Tibial nerve (tissue), 4 donors: ENCODE data around the gene ROBO1. TPM values are rescaled to one million over a fixed set of nuclear protein-coding genes. Genes with fewer than 3 reads are reported as not detected.

Experiments used
- DNase-seq, 2 donors: peaks; one replicate each; pipeline ENCODE4 v3.0.0-alpha.2; 2019; ENCODE audit warnings: low spot score in 2 of 2
- H3K27ac ChIP-seq, 4 donors: fragments of 200-600 bp; sonication (generic) in 3 of 4; one replicate each; pipeline ENCODE4 v1.5.1; 2017 to 2019; ENCODE audit warnings: mild to moderate bottlenecking in 1 of 4
- H3K27me3 ChIP-seq, 2 donors: fragments of 200-600 bp; sonication (generic) in 1 of 2; one replicate each; pipeline versions ENCODE4 v1.5.1 to v1.6.0; 2017 to 2019
- H3K36me3 ChIP-seq, 3 donors: fragments of 200-600 bp; sonication (generic); one replicate each; pipeline ENCODE4 v1.5.1; 2018 to 2019
- H3K4me1 ChIP-seq, 4 donors: fragments of 200-600 bp; sonication (generic) in 3 of 4; one replicate each; pipeline ENCODE4 v1.5.1; 2017 to 2019
- H3K4me3 ChIP-seq, 4 donors: fragments of 200-600 bp; sonication (generic) in 3 of 4; one replicate each; pipeline ENCODE4 v1.5.1; 2017 to 2019; ENCODE audit warnings: mild to moderate bottlenecking in 1 of 4, moderate library complexity in 1 of 4
- H3K9me3 ChIP-seq, 4 donors: fragments of 200-600 bp; sonication (generic) in 3 of 4; one replicate each; pipeline ENCODE4 v1.5.1; 2017 to 2019
- EP300 ChIP-seq, 2 donors: sonication (generic); formaldehyde crosslinking; IDR thresholded peaks; one replicate each; pipeline ENCODE4 v1.6.1; 2017; ENCODE audit warnings: antibody characterized with exemption in 2 of 2, mild to moderate bottlenecking in 1 of 2
- POLR2A ChIP-seq, 2 donors: fragments of 450-650 bp; IDR thresholded peaks; one replicate each; pipeline ENCODE4 v1.6.1; 2017; ENCODE audit warnings: antibody characterized with exemption in 2 of 2, mild to moderate bottlenecking in 2 of 2, moderate library complexity in 2 of 2
- WGBS, 2 donors: methylation state at CpG; one replicate each; pipeline ENCODE4 v1.1.5; 2018; 5-methylcytosine and 5-hydroxymethylcytosine counted together
- total RNA-seq, 4 donors: library from RNA; depleted of rRNA; stranded (reverse); fragments of >200 nt; gene quantifications; one replicate each; pipeline ENCODE4 v1.1.0, GENCODE V29; 2016
- TF ChIP-seq, protein P1 (sequence below), 5 experiments: fragments of 200-600 bp in 3 of 5; fragments of 450-650 bp in 2 of 5; sonication (generic) in 3 of 5; IDR thresholded peaks; one replicate each; pipeline ENCODE4 v1.5.1; 2016 to 2019; ENCODE audit warnings: antibody characterized with exemption in 5 of 5, mild to moderate bottlenecking in 3 of 5, moderate library complexity in 2 of 5

Gene ROBO1
- total RNA-seq, 4 donors from 2014 or later: 12.6 to 27.8 (median 23.1) TPM

DNA sequence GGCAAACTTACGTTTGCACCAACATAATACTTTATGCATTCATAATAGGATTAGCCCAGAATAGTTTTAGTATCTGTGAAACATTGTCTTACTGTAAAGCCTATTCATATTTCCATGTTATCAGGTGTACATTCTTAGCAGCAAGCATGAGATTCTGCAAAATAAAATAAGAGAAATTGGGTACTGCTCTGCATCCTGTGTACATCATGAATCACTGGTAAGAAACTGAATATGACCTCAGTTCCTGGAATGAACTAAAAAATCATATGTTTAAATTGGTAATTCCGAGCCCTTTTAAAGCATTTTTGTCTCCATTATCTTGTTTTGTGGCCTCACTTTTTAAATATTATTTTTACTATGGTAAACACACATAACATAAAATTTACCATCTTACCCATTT is 605.1 kb downstream of the ROBO1 start:
- no peak overlapping the region for H3K4me3 ChIP-seq
- 71 to 82% methylated on average over 2 of the region's 2 CpGs for WGBS, 2 donors
- H3K27ac ChIP-seq: no peak overlapping the region
- no peaks in the 10 kb centered on the region for H3K4me1 ChIP-seq
- H3K27me3 ChIP-seq: no peaks in the 10 kb centered on the region
- H3K36me3 ChIP-seq: no peaks in the 10 kb centered on the region
- DNase-seq: no peak
- H3K9me3 ChIP-seq: no peaks in the 10 kb centered on the region
- TF ChIP-seq, protein P1, sequence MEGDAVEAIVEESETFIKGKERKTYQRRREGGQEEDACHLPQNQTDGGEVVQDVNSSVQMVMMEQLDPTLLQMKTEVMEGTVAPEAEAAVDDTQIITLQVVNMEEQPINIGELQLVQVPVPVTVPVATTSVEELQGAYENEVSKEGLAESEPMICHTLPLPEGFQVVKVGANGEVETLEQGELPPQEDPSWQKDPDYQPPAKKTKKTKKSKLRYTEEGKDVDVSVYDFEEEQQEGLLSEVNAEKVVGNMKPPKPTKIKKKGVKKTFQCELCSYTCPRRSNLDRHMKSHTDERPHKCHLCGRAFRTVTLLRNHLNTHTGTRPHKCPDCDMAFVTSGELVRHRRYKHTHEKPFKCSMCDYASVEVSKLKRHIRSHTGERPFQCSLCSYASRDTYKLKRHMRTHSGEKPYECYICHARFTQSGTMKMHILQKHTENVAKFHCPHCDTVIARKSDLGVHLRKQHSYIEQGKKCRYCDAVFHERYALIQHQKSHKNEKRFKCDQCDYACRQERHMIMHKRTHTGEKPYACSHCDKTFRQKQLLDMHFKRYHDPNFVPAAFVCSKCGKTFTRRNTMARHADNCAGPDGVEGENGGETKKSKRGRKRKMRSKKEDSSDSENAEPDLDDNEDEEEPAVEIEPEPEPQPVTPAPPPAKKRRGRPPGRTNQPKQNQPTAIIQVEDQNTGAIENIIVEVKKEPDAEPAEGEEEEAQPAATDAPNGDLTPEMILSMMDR (IDR thresholded peaks at IDR 0.05): no peak
- TF ChIP-seq EP300 (IDR thresholded peaks at IDR 0.05) (no peak), POLR2A (IDR thresholded peaks at IDR 0.05) (no peak)

DNA sequence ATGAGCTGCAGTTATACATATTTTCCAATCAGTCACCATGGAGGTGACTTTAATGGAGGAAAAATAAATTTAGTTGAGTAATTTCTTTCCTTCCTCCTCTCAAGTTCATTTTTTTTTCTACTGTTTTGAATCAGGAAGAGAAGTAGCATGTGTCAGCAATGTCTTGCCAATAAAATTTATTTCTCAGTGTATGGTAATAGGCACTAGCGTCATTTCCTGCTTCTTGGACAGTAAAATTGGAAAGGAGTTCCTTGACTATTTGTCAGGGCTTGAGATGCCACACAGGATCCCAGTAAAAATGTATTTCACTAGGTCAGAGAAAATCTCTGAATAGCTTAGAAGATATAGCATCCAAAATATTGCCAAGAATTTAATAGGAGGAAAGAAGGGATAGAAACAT is 605.9 kb downstream of the ROBO1 start:
- H3K36me3 ChIP-seq: no peaks in the 10 kb centered on the region
- H3K27ac ChIP-seq: no peak overlapping the region
- no peaks in the 10 kb centered on the region for H3K4me1 ChIP-seq
- H3K9me3 ChIP-seq: no peaks in the 10 kb centered on the region
- 72 to 92% methylated on average over 1 of the region's 1 CpG for WGBS, 2 donors
- no peaks in the 10 kb centered on the region for H3K27me3 ChIP-seq
- TF ChIP-seq, protein P1 (IDR thresholded peaks at IDR 0.05): no peak
- no peak for TF ChIP-seq EP300 (IDR thresholded peaks at IDR 0.05)
- TF ChIP-seq POLR2A (IDR thresholded peaks at IDR 0.05): no peak
- no peak for DNase-seq
- no peak overlapping the region for H3K4me3 ChIP-seq

DNA sequence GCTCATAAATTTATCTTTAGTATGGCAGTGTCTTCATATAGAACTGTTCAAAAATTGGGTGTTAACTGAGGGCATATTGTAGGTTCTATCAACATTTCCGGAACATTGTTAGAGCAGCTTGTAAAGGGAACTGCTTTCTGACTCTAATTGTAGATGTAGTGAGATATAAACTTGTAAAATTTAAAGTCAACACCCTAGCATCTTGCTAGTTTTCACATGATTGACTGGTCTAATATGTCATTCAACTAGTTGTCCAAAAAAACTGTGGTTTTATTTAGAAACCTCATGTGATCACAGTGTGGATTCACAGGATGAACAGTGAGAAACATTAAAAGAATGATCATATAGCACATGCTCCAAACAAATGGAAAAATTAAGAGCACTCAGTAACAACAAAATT is 607.4 kb downstream of the ROBO1 start:
- Histone ChIP-seq H3K36me3 (no peaks in the 10 kb centered on the region), H3K4me3 (no peak overlapping the region), H3K4me1 (no peaks in the 10 kb centered on the region), H3K27ac (no peak overlapping the region), H3K9me3 (no peaks in the 10 kb centered on the region), H3K27me3 (no peaks in the 10 kb centered on the region)
- DNase-seq: no peak
- 97% methylated on average over 1 of the region's 1 CpG for WGBS, 2 donors
- TF ChIP-seq, protein P1 (IDR thresholded peaks at IDR 0.05): no peak
- no peak for TF ChIP-seq EP300 (IDR thresholded peaks at IDR 0.05)
- TF ChIP-seq POLR2A (IDR thresholded peaks at IDR 0.05): no peak

DNA sequence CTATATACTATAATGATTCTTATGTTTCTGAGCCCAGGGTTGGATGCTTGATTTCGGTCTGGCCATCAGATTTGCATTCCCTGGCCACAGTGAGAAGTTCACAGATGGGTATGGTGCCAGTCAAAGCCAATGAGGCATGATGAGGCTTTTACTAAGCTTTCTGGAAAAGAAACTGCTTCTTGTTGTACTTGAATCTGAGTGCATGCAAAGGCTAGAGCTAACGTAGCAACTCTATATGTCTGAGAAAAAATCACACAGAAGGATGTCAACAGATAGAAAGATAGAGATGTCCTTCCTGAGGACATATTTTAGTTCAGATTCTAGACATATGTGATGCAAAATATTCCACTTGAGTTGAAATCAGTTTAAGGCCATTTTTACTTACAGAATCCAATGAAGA is 608.1 kb downstream of the ROBO1 start:
- no peak overlapping the region for H3K4me3 ChIP-seq
- no peaks in the 10 kb centered on the region for H3K4me1 ChIP-seq
- DNase-seq: no peak
- WGBS, 2 donors: 86 to 95% methylated on average over 2 of the region's 2 CpGs
- H3K36me3 ChIP-seq: no peaks in the 10 kb centered on the region
- TF ChIP-seq, protein P1 (IDR thresholded peaks at IDR 0.05): no peak
- no peak for TF ChIP-seq EP300 (IDR thresholded peaks at IDR 0.05)
- TF ChIP-seq POLR2A (IDR thresholded peaks at IDR 0.05): no peak
- no peak overlapping the region for H3K27ac ChIP-seq
- H3K9me3 ChIP-seq: no peaks in the 10 kb centered on the region
- no peaks in the 10 kb centered on the region for H3K27me3 ChIP-seq

DNA sequence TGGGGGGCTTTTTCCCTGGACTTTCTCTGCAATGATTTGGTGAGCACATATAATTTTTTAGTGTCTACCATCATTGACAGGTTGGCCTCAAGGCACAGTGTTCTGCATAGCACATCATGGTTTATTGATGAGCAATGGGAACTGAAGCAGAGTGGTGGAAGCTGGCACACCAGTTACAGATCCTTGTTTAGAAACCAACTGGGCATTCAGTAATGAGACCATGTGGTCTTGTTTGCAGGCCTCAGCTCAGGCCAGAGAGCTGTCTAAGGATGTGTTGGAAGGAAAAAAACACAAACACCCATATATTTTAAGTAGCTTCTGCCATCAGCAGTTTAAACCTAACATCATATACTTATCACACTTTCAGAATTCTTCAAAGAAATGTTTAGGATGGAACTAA is 610.6 kb downstream of the ROBO1 start:
- Histone ChIP-seq H3K4me3 (no peak overlapping the region), H3K27me3 (no peaks in the 10 kb centered on the region), H3K9me3 (no peaks in the 10 kb centered on the region), H3K4me1 (no peaks in the 10 kb centered on the region), H3K27ac (no peak overlapping the region), H3K36me3 (no peaks in the 10 kb centered on the region)
- TF ChIP-seq, protein P1 (IDR thresholded peaks at IDR 0.05): no peak
- TF ChIP-seq POLR2A (IDR thresholded peaks at IDR 0.05) (no peak), EP300 (IDR thresholded peaks at IDR 0.05) (no peak)
- DNase-seq: no peak
